Lung (tissue), 12 donors: ENCODE data around the gene C2orf74. TPM values are rescaled to one million over a fixed set of nuclear protein-coding genes. Genes with fewer than 3 reads are reported as not detected.
"Not testable (repeated sequence)": the region's sequence is repeated elsewhere in the genome, so short reads cannot be mapped to it uniquely, and the experiment has no call there.

ENCODE experiments used
- ATAC-seq: fragments of 200-7000 bp; cut with Tn5 transposase; one replicate; pipeline ENCODE4 v1.9.1; 2020; ENCODE audit warnings: moderate number of reproducible peaks; ENCODE audit not compliant: insufficient read depth, low FRiP score
- DNase-seq, 3 donors: peaks; one replicate each; pipeline ENCODE4 v3.0.0-alpha.2; 2013 to 2017
- H3K27ac ChIP-seq, 2 donors: one replicate each; pipeline ENCODE4 v1.5.1; 2013; ENCODE audit warnings: mild to moderate bottlenecking in 2 of 2, moderate library complexity in 2 of 2, control low read depth in 1 of 2, inconsistent platforms in 1 of 2, low read depth in 1 of 2, low read length in 1 of 2
- H3K27me3 ChIP-seq, 3 donors: one replicate each; pipeline ENCODE4 v1.5.1; 2013; ENCODE audit warnings: low read length in 2 of 3; ENCODE audit not compliant: control insufficient read depth in 3 of 3, insufficient read depth in 3 of 3
- H3K36me3 ChIP-seq, 4 donors: one replicate each; pipeline ENCODE4 v1.5.1; 2013; ENCODE audit warnings: low read length in 4 of 4, mild to moderate bottlenecking in 1 of 4, moderate library complexity in 1 of 4; ENCODE audit not compliant: control insufficient read depth in 4 of 4, insufficient read depth in 4 of 4
- H3K4me1 ChIP-seq, 5 donors: one replicate each; pipeline ENCODE4 v1.5.1; 2013; ENCODE audit warnings: low read length in 5 of 5, mild to moderate bottlenecking in 2 of 5, moderate library complexity in 1 of 5; ENCODE audit not compliant: control insufficient read depth in 5 of 5, insufficient read depth in 5 of 5
- H3K4me3 ChIP-seq: one replicate; pipeline ENCODE4 v1.5.1; 2013; ENCODE audit warnings: mild to moderate bottlenecking, control low read depth, moderate library complexity
- H3K9ac ChIP-seq, 2 donors: one replicate each; pipeline ENCODE4 v1.5.1; 2013; ENCODE audit warnings: low read length in 2 of 2, control low read depth in 1 of 2; ENCODE audit not compliant: insufficient read depth in 1 of 2
- H3K9me3 ChIP-seq, 4 donors: one replicate each; pipeline ENCODE4 v1.5.1; 2013; ENCODE audit warnings: low read length in 3 of 4, mild to moderate bottlenecking in 1 of 4, moderate library complexity in 1 of 4; ENCODE audit not compliant: control insufficient read depth in 4 of 4, insufficient read depth in 3 of 4
- WGBS, 2 donors: extraction: QIAGEN DNeasy Blood & Tissue Kit; methylation state at CpG; one replicate each; pipeline ENCODE4 v1.1.7; 2013; 5-methylcytosine and 5-hydroxymethylcytosine counted together
- polyA plus RNA-seq, 2 donors: library from polyadenylated mRNA; stranded (reverse); fragments of 200-250 nt; gene quantifications; one replicate each; pipeline ENCODE4 v1.2.1, GENCODE V29; 2013
- total RNA-seq, 2 donors: library from RNA; depleted of rRNA in 1 of 2; stranded (reverse); fragments of >200 nt in 1 of 2; gene quantifications; one replicate each; pipeline ENCODE4 v1.2.1, GENCODE V29; 2014 to 2021
- TF ChIP-seq, protein P1 (sequence below): IDR thresholded peaks from 2 replicates; pipeline ENCODE4 v1.5.1; 2012; ENCODE audit warnings: mild to moderate bottlenecking; ENCODE audit errors: control extremely low read depth, extremely low read depth
- donor health status: control.
- donor health status: control.
- donor health status: Bipolar disorder and iron deficiency.
- donor health status: healthy.
- donor health status: DM: yes; HTN: yes; CAD: no.

C2orf74 gene
- total and polyA plus RNA-seq, 4 donors: 10.6 to 18.3 (median 14.2) TPM

DNA sequence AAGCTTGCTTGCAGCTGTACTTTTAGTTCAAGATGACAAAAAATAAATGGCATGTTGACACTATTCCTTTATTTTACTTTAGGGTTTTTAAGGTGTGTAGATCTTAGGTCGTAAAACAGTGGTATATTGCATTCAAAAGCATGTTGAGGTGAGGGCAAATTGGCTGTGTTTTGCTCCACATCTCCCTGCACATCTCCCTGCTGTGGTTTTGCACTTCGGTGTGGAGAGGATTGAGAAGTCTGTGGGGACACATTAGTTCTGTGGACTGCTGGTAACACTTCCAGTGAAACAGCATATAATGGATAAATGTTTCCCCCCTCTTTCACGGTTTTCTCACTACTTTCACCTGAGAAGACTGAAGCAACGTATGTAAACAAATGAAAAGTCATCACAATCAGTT lies 25.1 kb downstream of the C2orf74 start:
- no peak for DNase-seq
- no peak for ATAC-seq
- Histone ChIP-seq H3K4me3 (no peak overlapping the region), H3K4me1 (peaks cover 0 to 8% (median 0%) of the 10 kb centered on the region in 5 donors), H3K27ac (no peak overlapping the region), H3K9me3 (no peaks in the 10 kb centered on the region), H3K9ac (no peak overlapping the region), H3K27me3 (no peaks in the 10 kb centered on the region), H3K36me3 (peaks cover 37 to 66% (median 61%) of the 10 kb centered on the region in 4 donors)
- TF ChIP-seq, protein P1, sequence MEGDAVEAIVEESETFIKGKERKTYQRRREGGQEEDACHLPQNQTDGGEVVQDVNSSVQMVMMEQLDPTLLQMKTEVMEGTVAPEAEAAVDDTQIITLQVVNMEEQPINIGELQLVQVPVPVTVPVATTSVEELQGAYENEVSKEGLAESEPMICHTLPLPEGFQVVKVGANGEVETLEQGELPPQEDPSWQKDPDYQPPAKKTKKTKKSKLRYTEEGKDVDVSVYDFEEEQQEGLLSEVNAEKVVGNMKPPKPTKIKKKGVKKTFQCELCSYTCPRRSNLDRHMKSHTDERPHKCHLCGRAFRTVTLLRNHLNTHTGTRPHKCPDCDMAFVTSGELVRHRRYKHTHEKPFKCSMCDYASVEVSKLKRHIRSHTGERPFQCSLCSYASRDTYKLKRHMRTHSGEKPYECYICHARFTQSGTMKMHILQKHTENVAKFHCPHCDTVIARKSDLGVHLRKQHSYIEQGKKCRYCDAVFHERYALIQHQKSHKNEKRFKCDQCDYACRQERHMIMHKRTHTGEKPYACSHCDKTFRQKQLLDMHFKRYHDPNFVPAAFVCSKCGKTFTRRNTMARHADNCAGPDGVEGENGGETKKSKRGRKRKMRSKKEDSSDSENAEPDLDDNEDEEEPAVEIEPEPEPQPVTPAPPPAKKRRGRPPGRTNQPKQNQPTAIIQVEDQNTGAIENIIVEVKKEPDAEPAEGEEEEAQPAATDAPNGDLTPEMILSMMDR: no peak
- 86 to 92% methylated on average over 4 of the region's 4 CpGs for WGBS, 2 donors

DNA sequence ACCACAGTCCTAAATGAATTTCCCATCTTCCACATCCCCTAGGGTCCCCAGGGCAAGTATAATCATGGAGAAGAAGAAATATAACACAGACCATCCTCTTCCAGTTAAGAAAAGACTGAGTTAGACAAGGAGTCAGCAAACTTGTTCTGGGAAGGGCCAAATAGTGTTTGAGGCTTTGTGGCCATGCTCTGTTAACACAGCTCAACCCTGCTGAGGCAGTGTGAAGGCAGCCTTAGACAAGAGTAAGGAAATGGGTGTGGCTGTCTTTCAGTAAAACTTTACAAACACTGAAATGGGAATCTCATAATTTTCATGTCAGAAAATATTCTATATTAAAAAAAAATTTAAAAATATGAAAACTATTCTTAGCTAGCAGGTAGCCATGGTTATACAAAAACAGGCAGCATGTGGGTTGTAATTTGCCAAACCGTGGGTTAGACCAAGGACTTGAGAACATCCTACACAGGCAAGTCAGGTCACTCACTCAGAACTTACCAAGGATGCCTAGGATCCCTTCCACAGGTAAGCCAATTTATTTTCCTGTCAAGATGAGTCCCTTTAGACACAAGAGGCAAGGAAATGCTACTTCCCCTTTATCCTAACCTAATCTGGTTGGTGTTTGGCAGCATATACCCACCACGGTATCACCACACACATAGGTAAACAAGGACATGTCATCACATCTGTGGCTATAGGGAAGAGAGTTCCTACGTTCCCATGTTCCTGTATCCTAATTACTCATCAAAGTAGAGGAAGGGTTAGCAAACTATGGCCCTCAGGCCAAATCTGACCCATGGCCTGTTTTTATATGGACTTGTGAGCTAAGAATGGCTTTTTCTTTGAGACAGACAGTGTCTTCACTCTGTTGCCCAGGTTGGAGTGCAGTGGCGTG lies 31.9 kb downstream of the C2orf74 start:
- TF ChIP-seq, protein P1: no peak
- H3K4me3 ChIP-seq: no peak overlapping the region
- no peaks in the 10 kb centered on the region for H3K9me3 ChIP-seq
- H3K36me3 ChIP-seq: peaks cover 7 to 24% (median 14%) of the 10 kb centered on the region in 4 donors
- no peak overlapping the region for H3K9ac ChIP-seq
- ATAC-seq: no peak
- H3K27ac ChIP-seq: no peak overlapping the region
- no peaks in the 10 kb centered on the region for H3K27me3 ChIP-seq
- no peak for DNase-seq
- WGBS, 2 donors: 70 to 74% methylated on average over 4 of the region's 4 CpGs
- H3K4me1 ChIP-seq: peaks cover 0 to 6% (median 0%) of the 10 kb centered on the region in 5 donors

DNA sequence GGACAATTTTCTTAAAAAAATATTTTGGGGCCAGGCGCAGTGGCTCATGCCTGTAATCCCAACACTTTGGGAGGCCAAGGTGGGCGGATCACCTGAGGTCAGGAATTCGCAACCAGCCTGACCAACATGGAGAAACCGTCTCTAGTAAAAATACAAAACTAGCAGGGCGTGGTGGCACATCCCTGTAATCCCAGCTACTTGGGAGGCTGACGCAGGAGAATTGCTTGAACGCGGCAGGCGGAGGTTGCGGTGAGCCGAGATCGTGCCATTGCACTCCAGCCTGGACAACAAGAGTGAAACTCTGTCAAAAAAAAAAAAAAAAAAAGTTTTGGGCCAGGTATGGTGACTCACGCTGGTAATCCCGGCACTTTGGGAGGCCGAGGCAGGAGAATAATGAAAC lies 32.7 kb downstream of the C2orf74 start:
- DNase-seq: not testable (repeated sequence)
- peaks cover 7 to 25% (median 12%) of the 10 kb centered on the region in 4 donors for H3K36me3 ChIP-seq

GRCh38 chr2:61196671-61197070 lies 34.7 kb downstream of the C2orf74 start:
- ATAC-seq (no peak), DNase-seq (no peak)
- Histone ChIP-seq H3K4me1 (peaks cover 0 to 4% (median 0%) of the 10 kb centered on the region in 5 donors), H3K9me3 (no peaks in the 10 kb centered on the region), H3K9ac (no peak overlapping the region), H3K27me3 (no peaks in the 10 kb centered on the region), H3K4me3 (no peak overlapping the region), H3K36me3 (peaks cover 3 to 26% (median 12%) of the 10 kb centered on the region in 4 donors), H3K27ac (no peak overlapping the region)
- WGBS, 2 donors: 96% methylated on average over 7 of the region's 7 CpGs
- TF ChIP-seq, protein P1: no peak

More for the DNA sequence above, 32.7 kb downstream of the C2orf74 start:
- H3K4me1 ChIP-seq, H3K27me3 ChIP-seq, ATAC-seq, H3K9ac ChIP-seq, H3K4me3 ChIP-seq, H3K27ac ChIP-seq, H3K9me3 ChIP-seq: not testable (repeated sequence)
- WGBS, 2 donors: 95 to 98% methylated on average over 15 of the region's 15 CpGs
